K562 (cell line): ENCODE results near the gene FGD6. TPM values are rescaled to one million over a fixed set of nuclear protein-coding genes. Genes with fewer than 3 reads are reported as not detected.

ENCODE experiments used
- BDP1 ChIP-seq: IDR thresholded peaks from 3 replicates; pipeline ENCODE4 v1.6.1; 2011; ENCODE audit not compliant: insufficient read length, insufficient read depth
- CUX1 ChIP-seq: fragments of 200-800 bp; sonication (Bioruptor generic); IDR thresholded peaks from 2 replicates; pipeline ENCODE4 v1.6.1; 2016; ENCODE audit warnings: missing genetic modification characterization, missing compliant biosample characterization
- MLLT1 ChIP-seq, 2 experiments: fragments of 450-650 bp; IDR thresholded peaks; 2 replicates each; pipeline ENCODE4 v1.6.1; 2016
- MYC ChIP-seq, 2 experiments: fragments of 250-450 bp in 1 of 2; sonication (Bioruptor Pico) in 1 of 2; IDR thresholded peaks; 2 replicates each; pipeline versions ENCODE4 v1.5.1 to v1.6.1; 2012 to 2021; ENCODE audit warnings: low read depth in 2 of 2, borderline replicate concordance in 1 of 2, improper control_type of control experiment in 1 of 2, low read length in 1 of 2, mild to moderate bottlenecking in 1 of 2, moderate library complexity in 1 of 2
- NONO ChIP-seq, 2 experiments: fragments of 200-400 bp in 1 of 2; fragments of 450-650 bp in 1 of 2; formaldehyde crosslinking in 1 of 2; IDR thresholded peaks; 2 replicates each; pipeline ENCODE4 v1.6.1; 2017; ENCODE audit warnings: low read depth in 2 of 2, mild to moderate bottlenecking in 2 of 2, moderate library complexity in 2 of 2, low read length in 1 of 2
- RBBP5 ChIP-seq: fragments of 200-600 bp; sonication (generic); IDR thresholded peaks from 2 replicates; pipeline ENCODE4 v1.6.1; 2012; ENCODE audit warnings: borderline replicate concordance, mild to moderate bottlenecking, low read length, control low read depth, inconsistent platforms; ENCODE audit not compliant: insufficient read depth, poor library complexity, severe bottlenecking
- RHOXF2B ChIP-seq: fragments of 250-450 bp; sonication (Bioruptor Pico); conservative IDR thresholded peaks from 2 replicates; pipeline ENCODE4 v1.5.1; 2021
- RNF219 ChIP-seq: fragments of 250-450 bp; sonication (Bioruptor Pico); IDR thresholded peaks from 2 replicates; pipeline ENCODE4 v1.5.0; 2022; ENCODE audit warnings: mild to moderate bottlenecking
- TAF1 ChIP-seq: IDR thresholded peaks from 2 replicates; pipeline ENCODE4 v1.6.1; 2011; ENCODE audit warnings: mild to moderate bottlenecking, low read length, moderate library complexity; ENCODE audit not compliant: insufficient read depth, control insufficient read depth, severe bottlenecking; ENCODE audit errors: extremely low read depth
- ZBTB11 ChIP-seq, 3 experiments: fragments of 200-800 bp in 1 of 3; fragments of 250-450 bp in 1 of 3; fragments of 450-650 bp in 1 of 3; sonication (Bioruptor Pico) in 1 of 3; sonication (Bioruptor generic) in 1 of 3; formaldehyde crosslinking in 1 of 3; IDR thresholded peaks; 2 replicates each; pipeline versions ENCODE4 v1.6.1 to v1.8.0; 2016 to 2022; ENCODE audit warnings: mild to moderate bottlenecking in 2 of 3, missing genetic modification characterization in 2 of 3, missing compliant biosample characterization in 1 of 3, moderate library complexity in 1 of 3
- ZNF707 ChIP-seq: fragments of 250-450 bp; sonication (Bioruptor Pico); conservative IDR thresholded peaks from 2 replicates; pipeline ENCODE4 v1.8.0; 2022; ENCODE audit warnings: inconsistent platforms, mild to moderate bottlenecking, moderate library complexity
- polyA plus RNA-seq, 8 experiments: library from polyadenylated mRNA; depleted of rRNA in 4 of 8; stranded (reverse) in 5 of 8; unstranded in 3 of 8; fragments of >200 nt; fragmentation: Nextera tagmentation in 2 of 8; fragmentation: Illumina TruSeq in 1 of 8; extraction: Ambion mirVana in 2 of 8; extraction: Trizol in 1 of 8; gene quantifications; 2 replicates each; pipeline versions ENCODE4 v1.2.1 to v1.2.3, GENCODE V29; 2011 to 2014; ENCODE audit warnings: inconsistent platforms in 1 of 8, missing spikeins in 1 of 8
- total RNA-seq, 7 experiments: library from RNA; depleted of rRNA in 6 of 7; stranded (reverse); fragments of >200 nt in 6 of 7; fragmentation: Illumina TruSeq in 2 of 7; extraction: Trizol in 2 of 7; gene quantifications; 2 replicates each; pipeline versions ENCODE4 v1.2.1 to v1.2.3, GENCODE V29; 2011 to 2021; ENCODE audit warnings: low replicate concordance in 1 of 7

Gene FGD6
- total and polyA plus RNA-seq, 9 of the 15 experiments (the other 6 are each of a cell fraction or from before 2014, with no cell fraction given): 1.5 to 11.1 (median 5.8) TPM

- TF ChIP-seq CUX1 (CRISPR knock-in tag) (no peak), RBBP5 (peak; percentile 83), ZNF707 (CRISPR knock-in tag) (no peak), TAF1 (peak; percentile 12), MLLT1 (IDR thresholded peaks at IDR 0.05) (peak; percentile 12 to 44; a peak in 2 of 4 replicates), ZBTB11 (CRISPR knock-in tag; IDR thresholded peaks at IDR 0.05) (peak in 1 of 3 experiments; percentile 72; a peak in 2 of 6 replicates), MYC (IDR thresholded peaks at IDR 0.05; ENCODE audit: low read depth, low read length) (peak; percentile 75), MYC (CRISPR knock-in tag; IDR thresholded peaks at IDR 0.05; ENCODE audit: borderline replicate concordance, low read depth) (no peak), NONO (IDR thresholded peaks at IDR 0.05; ENCODE audit: low read depth in 2 of 2, low read length in 1 of 2) (peak; percentile 26 to 29; a peak in 1 of 4 replicates), RNF219 (CRISPR knock-in tag) (no peak), BDP1 (no peak), RHOXF2B (0 out of 2 replicates have a peak, but pooled peaks have one; percentile 8)
Measured at GRCh38 chr12:95217377-95218149, at the start of gene FGD6, which contains the start of gene VEZT (continued).
